GM23338 (cell line): ENCODE measurements around the gene RER1.

Experiments
- CREB1 ChIP-seq: fragments of 250-450 bp; sonication (Bioruptor Pico); IDR thresholded peaks from 2 replicates; pipeline ENCODE4 v1.5.0; 2020; ENCODE audit warnings: low read depth, mild to moderate bottlenecking, moderate library complexity
- CTCF ChIP-seq, 2 experiments: fragments of 200-600 bp in 1 of 2; sonication (generic) in 1 of 2; conservative IDR thresholded peaks; 2 replicates each; pipeline versions ENCODE4 v1.5.1 to v1.6.1; 2016 to 2017; ENCODE audit warnings: antibody characterized with exemption in 2 of 2, low read depth in 2 of 2, mild to moderate bottlenecking in 2 of 2, moderate library complexity in 1 of 2
- EZH2 ChIP-seq: fragments of 200-600 bp; sonication (generic); IDR thresholded peaks from one replicate; pipeline ENCODE4 v1.8.0; 2017; ENCODE audit warnings: antibody characterized with exemption, mild to moderate bottlenecking, low read depth; ENCODE audit not compliant: unreplicated experiment
- EZH2phosphoT487 ChIP-seq: fragments of 200-600 bp; sonication (generic); IDR thresholded peaks from one replicate; pipeline ENCODE4 v1.8.1; 2018; ENCODE audit warnings: antibody characterized with exemption; ENCODE audit not compliant: unreplicated experiment
- JUNB ChIP-seq: IDR thresholded peaks from one replicate; pipeline ENCODE4 v1.6.1; 2016; ENCODE audit warnings: antibody characterized with exemption; ENCODE audit not compliant: unreplicated experiment
- POLR2AphosphoS5 ChIP-seq: IDR thresholded peaks from 2 replicates; pipeline ENCODE4 v1.6.1; 2016; ENCODE audit warnings: antibody characterized with exemption, low read depth
- REST ChIP-seq: IDR thresholded peaks from one replicate; pipeline ENCODE4 v1.6.1; 2018; ENCODE audit warnings: antibody characterized with exemption; ENCODE audit not compliant: unreplicated experiment
- STAT1 ChIP-seq: IDR thresholded peaks from one replicate; pipeline ENCODE4 v1.6.1; 2016; ENCODE audit warnings: antibody characterized with exemption; ENCODE audit not compliant: unreplicated experiment
- ZNF462 ChIP-seq: fragments of 250-450 bp; sonication (Bioruptor Pico); IDR thresholded peaks from 2 replicates; pipeline ENCODE4 v1.5.0; 2020; ENCODE audit warnings: mild to moderate bottlenecking, moderate library complexity

GRCh38 chr1:2375923-2376260 lies 15.7 kb upstream of the RER1 start:
- TF ChIP-seq CTCF (conservative IDR thresholded peaks at IDR 0.05; ENCODE audit: low read depth in 2 of 2) (no peak), ZNF462 (CRISPR knock-in tag) (no peak), EZH2 (no peak), EZH2phosphoT487 (no peak), CREB1 (CRISPR knock-in tag) (no peak), POLR2AphosphoS5 (no peak), REST (no peak), JUNB (no peak), STAT1 (no peak)
